GM18498 (cell line): ENCODE data around the gene PSG6.
"Not testable (repeated sequence)": the region's sequence is repeated elsewhere in the genome, so short reads cannot be mapped to it uniquely, and the experiment has no call there.

ENCODE experiments used
- ATAC-seq: cut with Tn5 transposase; IDR thresholded peaks from one replicate; pipeline ENCODE4 v1.9.1; 2021; ENCODE audit warnings: mild to moderate bottlenecking, moderate library complexity; ENCODE audit not compliant: unreplicated experiment

The PSG6 gene

DNA sequence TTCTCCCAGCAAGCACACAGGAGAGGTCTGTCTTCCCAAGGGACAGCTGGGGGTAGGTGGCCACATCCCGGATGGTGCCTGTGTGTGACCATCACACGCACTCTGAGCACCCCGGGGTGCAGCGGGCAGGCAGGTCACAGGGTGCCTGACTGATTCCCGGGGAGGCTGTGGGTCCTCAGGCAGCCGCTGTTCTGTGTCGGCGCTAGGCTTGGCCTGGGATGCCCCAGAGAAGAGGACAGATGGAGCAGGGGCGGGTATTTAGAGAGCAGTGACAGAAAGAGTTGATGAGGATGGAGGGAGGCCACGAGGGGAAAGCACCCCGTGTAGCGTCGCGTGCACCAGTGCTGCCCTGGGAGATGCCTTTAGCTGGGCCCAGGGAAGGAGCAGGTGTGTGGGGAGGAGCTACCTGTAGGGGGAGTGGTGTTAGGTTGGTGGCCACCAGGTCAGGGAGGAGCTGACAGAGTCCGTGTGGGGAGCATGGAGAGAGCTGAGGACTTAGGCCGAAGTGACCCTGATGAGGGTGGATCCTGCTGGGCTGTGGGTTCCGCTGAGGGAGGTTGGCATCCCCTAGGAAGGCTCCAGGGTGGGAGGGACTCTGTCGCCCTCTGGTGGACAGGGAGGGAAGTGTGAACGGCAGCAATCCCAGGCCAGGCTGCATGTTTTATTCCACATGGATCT, 60.7 kb downstream of the PSG6 start:
- not testable (repeated sequence) for ATAC-seq

DNA sequence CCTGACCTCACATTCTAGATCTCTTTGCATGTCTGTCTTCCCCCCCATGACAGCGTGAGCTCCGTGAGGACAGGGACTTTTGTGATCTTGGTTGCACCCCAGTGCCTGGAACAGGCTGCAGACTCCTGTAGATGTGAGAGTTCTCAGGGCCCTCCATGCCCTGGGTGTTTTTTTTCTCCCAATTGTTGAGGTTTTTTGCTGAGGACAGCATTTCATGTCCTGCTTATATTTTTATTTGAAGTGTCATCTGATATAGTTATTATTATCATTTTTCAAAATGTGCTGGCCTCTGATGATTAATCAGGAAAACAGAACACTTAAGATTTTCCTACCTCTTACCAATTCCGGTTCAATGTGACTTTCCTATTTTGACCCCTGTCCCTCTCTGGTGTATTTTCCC, 62.9 kb downstream of the PSG6 start:
- not testable (repeated sequence) for ATAC-seq

DNA sequence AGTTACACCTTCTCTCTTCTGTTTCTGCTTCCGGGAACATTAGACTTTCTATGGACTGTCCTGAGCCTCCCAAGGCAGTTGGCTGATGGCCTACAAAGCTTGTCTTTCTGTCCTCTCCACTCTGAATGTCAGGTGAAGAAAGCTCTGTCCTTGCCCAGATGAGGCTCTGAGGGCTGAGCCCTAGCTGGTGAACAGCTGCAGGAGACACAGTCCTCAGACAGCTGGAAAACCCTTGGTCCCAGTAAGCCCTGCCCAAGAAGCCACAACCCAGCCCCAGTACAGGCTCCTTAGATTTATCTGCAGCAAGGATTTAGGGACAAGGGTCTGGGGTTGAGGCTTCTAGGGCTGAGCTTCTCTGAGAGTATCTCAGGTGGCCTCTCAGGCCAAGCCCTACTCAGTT, 64.5 kb downstream of the PSG6 start:
- ATAC-seq = not testable (repeated sequence)

DNA sequence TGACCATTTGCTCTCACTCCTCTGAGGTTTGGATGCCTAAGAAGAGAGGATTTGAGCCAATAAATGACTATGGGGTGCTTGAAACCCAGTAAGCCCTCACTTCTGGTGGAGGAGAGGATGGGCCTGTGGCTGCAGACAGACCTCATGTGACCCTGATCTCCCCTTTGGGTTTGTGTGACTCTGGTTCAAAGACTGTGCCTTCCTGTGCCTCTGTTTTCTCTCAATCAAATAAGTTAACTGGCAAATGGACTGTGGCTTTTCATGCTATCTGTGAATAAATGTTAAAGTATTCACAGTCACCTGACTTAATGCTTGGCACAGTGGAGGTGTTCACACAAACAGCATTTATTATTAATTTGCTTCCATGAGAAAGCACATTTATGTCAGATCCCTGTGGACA, 64.9 kb downstream of the PSG6 start:
- not testable (repeated sequence) for ATAC-seq
